GM18499 (cell line): Measurements from ENCODE around the gene FLT1.

Source experiments
- ATAC-seq: cut with Tn5 transposase; IDR thresholded peaks from one replicate; pipeline ENCODE4 v1.9.1; 2021; ENCODE audit warnings: moderate number of reproducible peaks; ENCODE audit not compliant: insufficient read depth, unreplicated experiment

FLT1 gene

DNA sequence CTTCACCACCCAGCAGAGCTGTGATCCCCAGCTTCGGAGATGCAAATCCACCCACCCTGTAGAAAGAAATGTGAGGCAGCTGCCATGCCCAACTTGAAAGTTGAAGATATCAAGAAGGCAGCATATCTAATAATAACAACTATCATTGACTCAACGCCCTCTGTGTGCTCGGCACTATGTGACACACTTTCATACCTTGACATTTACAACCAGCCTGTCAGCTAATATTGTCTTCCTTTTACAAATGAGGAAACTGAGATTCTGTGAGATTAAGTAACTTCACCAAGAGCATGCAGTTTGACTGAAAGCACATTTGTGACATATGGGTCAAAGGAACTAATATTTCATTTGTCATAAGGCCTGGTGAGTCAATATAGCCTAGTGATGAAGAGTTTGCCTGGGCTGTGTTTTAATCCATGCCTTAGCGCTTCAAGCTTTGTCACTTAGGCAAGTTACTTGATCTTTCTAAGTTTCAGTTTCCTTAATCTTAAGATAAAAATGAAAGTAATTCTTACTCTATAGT, 137.0 kb downstream of the FLT1 start:
- no peak for ATAC-seq

DNA sequence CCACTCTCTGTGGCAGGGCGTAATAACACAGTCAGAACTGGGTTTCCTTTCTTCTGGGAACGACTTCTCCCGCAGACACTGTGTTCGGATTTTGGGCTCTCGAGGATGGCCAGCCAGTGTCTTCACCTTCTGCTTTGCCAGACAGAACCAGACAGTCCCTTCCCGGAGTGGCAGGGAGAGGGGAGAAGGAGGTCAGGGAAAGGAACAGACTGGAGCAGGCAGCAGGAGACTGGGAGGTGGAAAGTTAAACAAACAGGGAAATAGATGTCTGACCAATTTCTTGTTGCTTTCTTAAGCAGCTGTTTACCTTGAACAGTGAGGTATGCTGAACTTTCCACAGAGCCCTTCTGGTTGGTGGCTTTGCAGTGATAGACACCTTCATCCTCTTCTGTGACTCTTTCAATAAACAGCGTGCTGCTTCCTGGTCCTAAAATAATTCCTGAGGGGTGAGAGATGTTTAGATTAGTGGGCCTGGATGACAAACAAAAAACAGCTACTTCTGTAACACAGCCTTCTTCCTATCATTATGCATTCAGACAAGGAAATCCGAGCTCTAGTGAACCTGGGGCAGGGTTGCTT, 137.6 kb downstream of the FLT1 start:
- no peak for ATAC-seq

DNA sequence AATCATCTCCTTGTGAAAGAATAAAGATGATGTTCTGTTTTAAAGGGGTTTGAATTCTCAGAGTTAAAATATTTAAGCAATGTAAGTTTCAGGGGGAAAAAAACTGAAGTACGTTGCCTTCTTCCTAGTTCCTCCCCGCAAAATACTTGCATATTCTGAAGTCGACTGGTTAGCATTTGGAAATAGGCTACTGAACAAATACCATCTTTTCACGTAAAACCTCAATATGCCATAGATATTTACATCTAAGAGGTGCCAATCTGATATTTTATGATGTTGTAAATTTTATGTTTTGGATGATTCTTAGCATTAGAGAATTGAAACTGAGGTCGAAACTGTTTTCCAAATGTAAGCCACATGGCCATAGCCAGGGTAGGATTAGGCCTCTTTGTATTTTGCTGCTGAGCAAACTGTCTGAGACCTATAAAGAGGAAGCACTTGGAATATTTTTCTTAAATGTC, 138.3 kb downstream of the FLT1 start:
- ATAC-seq = no peak

DNA sequence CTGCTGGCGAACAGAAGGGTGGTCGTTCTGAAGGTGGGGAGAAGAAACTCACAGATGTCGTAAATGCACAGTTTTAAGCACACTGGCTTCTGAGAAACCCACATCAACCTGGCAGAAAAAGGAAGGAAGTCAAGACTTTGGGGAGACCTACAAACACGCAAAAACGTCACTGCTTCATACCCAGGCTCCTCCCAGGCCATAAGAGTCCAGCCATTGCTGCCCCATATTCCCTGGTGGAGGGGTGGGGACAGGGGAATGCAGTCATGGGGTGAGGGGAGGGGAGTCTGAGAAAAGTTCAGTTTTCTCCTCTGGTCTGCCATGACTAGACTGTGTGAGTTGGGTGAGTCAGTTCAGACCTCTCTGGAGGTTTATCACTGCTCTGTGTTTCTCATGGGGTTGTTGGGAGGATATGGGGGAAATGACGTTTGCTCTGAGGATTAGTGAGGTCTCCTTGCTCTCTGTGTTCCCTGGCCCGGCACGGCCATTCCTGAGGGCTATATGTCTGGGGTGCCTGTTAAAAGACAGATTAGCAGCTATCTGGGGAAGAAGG, 139.0 kb downstream of the FLT1 start:
- no peak for ATAC-seq

DNA sequence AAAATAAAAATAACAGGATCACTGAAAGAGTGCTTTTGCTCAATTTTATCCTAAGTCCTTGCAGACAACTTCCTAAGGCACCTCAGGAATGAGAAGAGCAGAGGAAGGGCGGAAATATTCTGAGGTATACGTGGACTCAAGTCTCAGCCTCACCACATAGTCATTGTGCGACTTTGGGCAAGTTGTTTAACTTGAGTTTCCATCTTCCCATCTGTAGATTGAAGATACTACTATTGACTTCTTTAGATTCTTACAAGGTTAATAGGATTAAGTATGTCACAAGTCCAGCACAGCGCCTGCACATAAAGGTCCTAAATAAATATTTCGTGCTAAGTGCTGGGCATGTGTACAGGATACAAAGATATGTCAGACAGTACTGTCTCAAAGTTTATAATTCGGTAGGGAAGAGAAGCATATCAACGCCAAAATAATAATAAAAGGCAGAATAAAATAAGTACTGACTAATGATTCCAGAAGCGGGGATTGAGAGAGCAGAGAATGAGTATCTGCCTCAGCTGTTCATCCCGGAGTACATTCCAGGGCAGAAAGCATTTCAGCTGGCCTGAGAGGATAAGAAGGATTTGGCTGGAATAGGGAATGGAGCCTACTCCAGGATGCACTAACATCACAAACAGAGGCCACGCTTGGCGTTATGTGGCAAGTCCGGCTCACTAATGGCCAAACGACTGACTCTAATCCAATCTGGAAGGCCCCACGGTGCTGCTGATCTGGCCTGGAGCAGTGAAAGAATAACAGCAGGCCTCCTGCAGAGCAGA, 139.7 kb downstream of the FLT1 start:
- no peak for ATAC-seq

DNA sequence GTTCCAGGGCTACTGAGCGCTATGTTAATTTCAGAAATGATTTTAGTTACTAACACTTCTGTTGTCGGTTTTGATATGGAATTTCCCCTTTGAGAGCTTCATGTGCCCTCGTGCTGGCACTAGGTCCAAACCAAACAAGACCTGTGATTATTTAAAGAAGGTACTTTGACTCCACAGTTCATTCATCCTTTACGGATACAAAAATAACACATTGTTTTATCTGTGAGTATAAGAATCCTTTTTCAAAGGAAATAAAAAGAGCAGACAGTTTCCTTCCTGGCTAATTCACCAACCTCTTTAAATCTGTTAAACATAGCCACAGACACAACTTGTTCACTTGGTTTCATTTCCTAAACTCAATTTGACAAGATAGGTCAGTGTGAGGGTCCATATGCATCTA, 141.2 kb downstream of the FLT1 start:
- ATAC-seq = no peak

DNA sequence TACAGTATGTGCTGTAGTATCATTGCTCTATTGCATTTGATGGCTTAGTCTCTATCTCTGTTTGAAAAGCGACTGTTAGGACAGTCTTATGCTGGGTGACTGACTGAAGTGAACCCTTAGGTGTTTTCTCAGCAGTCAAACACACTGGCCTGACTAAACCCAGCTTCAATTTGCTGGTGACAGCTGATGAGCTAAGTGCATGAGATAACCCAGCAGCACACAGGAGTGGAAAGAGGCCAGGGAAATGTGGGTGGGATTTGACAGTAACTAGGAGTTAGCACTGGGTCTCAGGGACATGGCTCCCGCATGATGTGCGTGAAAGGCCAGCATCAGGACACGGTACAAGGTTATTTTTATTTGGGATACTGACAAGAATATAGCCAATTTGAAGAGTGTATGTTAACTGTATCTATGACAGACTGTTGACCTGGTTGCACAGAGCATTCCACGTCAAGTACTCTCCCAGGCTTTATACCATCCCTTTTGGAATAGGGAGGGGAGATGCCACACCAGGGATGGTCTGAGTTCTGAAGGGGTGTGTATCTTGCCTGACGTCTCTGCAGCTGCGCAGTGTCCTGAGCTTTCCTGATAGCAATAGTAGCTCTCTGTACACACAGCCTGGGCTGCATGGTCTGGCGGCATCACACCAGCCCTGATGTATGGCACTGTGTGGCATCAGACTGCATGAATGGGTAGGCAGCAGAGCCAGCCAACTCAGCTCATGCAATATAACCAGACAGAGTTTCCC, 144.8 kb downstream of the FLT1 start:
- ATAC-seq = no peak

DNA sequence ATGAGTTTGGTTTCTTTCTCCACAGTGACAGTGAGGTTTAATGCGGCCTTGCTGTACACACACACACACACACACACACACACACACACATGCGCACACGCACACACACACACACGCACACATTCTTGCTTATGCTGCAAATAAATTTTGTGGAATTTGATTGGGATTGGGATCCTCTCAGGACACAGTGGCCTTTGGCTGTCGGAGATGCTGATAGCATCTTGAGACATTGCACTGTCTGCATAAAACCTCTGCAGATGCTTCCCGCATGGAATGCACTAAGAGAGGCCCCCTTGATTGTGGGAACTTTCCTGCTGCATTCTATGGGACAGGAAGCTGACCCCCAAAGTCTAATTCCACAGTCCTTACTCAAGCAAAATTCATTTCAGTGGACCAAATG, 145.6 kb downstream of the FLT1 start:
- ATAC-seq = no peak

DNA sequence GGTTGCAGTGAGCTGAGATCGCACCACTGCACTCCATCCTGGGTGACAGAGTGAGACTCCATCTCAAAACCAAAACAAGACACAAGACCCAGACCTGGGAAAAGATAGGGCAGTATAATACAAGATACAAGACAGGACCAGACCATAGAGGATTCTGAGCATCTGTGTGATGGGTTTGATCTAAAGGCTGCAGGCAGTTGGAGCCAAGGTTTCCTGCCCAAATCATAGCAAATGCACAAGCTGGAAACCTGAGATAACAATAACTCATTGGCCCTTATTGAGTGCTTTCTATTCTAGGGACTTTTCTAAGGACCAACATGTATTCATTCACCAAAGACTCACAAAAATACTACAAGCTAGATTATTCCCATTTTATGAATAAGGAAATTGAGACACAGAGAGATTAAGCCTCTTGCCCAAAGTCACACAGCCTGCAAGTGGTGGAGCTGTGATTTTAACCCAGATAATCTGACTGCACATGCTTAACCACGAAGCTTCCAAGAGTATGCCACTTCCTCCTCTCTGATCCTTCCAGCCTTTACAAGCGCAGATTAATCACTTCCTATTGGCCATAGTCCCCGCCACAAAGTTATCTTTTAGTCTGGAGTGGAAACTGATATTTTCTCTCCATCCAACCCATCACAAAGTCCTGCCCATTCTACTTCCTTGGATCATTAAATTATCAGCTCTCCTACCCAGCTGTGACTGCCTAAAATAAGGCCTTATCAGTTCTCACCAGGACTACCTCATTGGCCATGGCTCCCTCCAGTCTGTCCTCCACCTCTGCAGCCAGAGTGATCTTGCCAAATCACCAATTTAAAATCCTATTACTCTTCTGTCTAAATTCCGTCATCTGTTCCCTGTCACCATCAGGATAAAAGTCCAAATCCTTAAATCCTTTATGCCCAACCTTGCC, 147.2 kb downstream of the FLT1 start:
- no peak for ATAC-seq

DNA sequence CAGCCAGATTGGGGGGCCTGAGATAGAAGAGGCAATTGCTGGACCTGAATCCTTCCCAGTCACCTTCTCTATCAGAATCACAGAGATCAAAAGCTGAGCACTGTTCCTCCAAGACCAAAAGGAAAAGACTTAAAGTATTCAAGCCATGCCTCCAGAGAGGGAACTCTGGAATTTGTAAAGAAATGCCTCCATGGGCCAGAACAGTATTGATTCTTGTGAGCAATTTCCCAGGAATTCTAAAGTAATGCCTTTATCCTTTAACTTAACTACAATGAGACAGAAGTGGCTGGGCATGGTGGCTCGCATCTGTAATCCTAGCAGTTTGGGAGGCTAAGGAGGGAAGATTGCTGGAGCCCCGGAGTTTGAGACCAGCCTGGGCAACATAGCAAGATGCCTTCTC, 148.8 kb downstream of the FLT1 start:
- no peak for ATAC-seq

DNA sequence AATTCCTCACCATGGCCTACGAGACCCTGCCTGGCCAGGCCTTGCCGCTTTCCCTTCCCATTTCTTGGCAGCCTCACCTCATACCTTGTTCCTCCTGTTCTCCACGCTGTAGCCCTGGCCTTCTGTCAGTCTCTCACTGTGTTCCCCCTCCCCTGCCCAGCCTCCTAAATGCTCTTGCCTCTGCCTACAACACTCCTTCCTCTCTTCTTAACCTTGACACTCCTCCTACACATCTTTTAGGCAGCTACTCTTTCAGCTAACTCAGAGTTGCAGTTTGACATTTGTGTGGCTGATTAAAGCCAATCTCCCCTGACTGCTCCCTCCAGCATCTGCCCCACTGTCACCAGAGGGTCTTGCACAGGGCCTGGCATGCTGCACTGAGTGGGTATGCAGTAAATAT, 150.8 kb downstream of the FLT1 start:
- ATAC-seq = no peak

DNA sequence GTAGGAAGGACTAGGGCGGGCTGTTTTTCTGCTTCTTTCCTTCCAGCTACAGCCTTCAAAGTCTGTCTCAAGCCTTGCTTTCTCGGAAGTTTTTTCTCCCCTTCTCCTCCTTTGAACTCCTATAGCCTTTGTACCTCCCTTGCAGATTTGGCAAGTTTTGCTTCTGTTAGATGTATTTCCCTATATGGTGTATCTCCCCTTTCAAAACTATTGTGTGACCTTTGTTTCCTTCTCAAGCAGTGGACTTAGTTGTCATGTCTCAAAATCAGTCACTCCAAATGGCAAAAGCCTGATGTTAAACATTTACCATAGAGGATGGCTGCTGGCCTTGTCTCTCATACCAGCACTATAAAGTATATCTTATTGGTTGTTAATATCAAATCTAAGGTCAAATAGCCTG, 152.7 kb downstream of the FLT1 start:
- no peak for ATAC-seq

DNA sequence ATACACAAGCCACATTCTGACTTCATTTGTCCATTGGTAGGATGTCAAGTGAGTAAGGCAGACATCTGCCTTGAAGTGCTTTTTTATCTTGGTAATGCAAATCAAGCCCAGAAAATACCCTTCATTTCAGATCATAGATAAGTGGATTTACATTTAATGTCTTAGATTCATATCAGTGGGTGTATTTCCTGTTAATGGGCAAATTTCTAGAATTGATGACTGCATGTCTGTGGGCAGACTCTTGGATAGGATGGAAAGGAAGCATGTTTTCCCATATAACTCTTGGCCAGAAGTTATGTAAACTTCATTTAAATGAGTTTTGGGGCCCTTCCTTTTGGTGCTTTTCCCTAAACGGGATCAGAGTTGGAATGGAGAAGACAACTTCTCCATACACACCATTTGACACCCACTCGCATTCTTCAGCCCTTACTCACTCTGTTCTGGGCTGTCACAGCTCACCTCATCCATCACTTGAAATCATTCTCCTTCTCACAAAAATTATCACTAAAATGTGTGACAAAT, 154.6 kb downstream of the FLT1 start:
- ATAC-seq = no peak

DNA sequence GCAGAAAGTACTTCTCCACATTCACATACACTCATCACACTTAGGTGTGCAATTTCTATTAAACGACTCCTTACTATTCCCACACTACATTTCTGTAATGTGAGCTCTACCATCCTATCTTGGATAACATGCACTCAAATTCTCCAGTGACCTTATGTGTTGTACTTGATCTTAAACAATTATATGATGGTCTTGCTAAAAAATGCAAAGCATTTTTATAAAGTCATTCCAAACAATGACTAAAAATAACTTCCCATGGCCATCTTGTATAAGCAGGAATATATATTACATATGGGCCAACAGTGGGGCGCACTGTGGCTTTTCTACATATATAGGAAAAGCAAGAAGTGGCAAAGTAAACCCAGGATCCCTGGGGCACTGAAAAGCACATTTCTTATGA, 155.5 kb downstream of the FLT1 start:
- ATAC-seq = no peak

DNA sequence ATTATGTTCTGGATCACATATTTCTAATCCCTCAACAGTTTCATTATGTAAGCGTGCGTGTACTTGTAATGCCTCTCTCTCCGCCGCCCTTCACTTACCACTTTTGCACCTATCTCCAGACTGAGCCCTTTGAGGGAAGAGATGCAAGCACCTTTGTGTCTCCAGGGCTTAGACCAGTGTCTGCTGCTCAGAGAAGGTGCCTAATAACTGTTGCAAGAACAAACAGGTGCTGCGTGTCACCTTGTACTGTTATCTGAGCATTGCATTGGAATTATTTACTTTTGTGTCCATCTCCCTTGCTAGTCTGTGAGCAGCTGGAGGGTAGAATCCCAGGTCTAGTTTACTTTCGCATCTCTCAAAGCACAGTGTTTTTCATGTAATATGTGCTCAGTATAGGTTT, 156.2 kb downstream of the FLT1 start:
- ATAC-seq = no peak

DNA sequence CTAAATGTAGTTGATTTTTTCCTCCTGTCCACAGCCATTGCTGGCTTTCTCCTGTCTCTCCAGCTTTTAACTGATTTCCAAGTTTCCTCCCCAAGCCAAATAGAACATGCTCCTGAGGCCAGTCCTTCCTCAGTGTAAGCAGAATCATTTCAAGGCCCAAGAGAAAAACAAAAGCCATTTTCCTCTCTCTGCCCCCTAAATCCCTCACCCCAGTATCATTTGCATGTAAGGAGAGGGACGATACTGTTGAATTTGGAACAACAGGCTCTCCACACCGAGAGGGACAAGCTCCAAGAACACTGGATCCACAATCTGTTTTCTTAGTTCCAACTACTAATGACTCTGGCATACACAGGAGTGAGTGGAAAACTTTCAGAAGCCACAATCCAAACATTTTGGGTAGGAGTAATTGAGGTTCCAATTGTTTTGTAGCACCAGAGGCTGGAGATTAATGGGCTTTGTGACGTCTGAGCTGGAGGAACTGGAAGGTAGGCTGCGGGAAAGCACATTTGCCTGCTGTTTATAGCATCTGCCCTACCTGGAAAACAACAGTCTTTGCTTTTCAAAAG, 156.8 kb downstream of the FLT1 start:
- ATAC-seq = no peak

DNA sequence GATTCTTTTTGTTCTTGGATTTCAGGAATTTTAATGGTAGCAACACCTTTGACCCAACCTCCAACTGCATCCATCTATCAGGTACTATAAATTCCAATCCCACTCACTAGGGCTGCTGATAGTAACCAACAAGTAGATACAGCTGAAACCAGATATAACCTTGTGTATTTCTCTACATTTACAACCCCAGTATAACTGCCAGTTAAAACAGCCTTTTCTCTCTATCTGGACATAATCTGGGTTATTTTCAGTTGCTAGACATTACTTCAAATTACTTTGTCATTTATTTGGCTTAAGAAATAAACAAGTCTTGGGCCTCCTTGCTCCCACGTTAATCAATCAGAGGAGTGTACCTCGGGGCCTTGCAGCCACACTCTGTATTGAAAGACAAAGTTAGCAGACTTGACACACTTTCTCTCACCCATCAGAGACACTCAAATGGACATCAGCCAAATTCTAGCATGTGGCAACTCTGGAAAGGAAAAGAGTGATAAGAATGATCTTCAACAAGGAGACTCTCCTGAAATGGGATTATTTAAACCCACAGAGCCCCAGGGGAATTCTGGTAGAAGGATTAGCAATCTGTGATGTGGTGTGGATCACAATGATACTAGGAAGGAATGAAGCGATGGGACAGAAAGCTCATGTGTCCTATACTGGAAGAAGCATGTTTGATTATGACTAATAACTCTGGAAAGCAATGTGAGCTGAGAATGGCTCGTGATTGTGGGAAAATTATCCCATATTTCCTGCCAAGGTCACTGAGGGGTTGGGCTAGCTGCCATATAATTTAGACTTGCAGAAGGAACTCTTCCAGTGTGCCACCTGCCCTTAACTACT, 157.5 kb downstream of the FLT1 start:
- ATAC-seq = no peak

DNA sequence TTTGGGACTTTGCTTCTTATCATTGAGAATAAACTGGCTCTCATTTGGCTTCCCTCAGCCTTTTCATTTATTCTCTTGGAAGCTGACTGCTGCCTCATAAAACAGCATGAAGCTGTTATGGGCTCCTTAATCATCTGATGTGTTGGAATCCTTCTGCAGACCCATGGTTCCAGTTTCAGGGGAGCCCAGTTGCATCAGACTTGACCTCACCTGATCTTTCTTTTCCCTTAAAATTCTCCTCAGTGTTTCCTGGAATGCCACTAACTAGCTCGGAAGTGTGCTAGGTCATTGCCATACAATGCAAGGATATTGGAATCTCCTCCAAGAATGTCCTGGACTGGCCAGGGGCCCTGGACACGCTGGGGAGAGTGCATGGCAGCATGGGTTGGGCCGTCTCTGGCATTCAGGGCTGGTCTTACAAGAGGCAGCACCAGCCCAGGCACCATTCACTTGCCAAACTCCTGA, 158.7 kb downstream of the FLT1 start:
- ATAC-seq = no peak
